Osteoblast (primary cell): ENCODE measurements around the gene NCLN. TPM values are rescaled to one million over a fixed set of nuclear protein-coding genes. Genes with fewer than 3 reads are reported as not detected.

Source experiments
- DNase-seq: peaks from one replicate; pipeline ENCODE4 v3.0.0; 2011; ENCODE audit warnings: low spot score, mixed read lengths; ENCODE audit not compliant: insufficient read length; ENCODE audit errors: missing footprints
- H2AFZ ChIP-seq: 2 replicates; pipeline ENCODE4 v1.6.0; 2011; ENCODE audit warnings: mild to moderate bottlenecking, low read length
- H3K27ac ChIP-seq: 2 replicates; pipeline ENCODE4 v1.5.1; 2011; ENCODE audit warnings: mild to moderate bottlenecking, low read depth, low read length, moderate library complexity
- H3K27me3 ChIP-seq: 2 replicates; pipeline ENCODE4 v1.6.0; 2012; ENCODE audit warnings: mild to moderate bottlenecking, control low read depth, inconsistent platforms, low read length, moderate library complexity; ENCODE audit not compliant: insufficient read depth
- H3K36me3 ChIP-seq: 2 replicates; pipeline ENCODE4 v1.5.1; 2011; ENCODE audit warnings: mild to moderate bottlenecking, low read length, control low read depth, moderate library complexity; ENCODE audit not compliant: insufficient read depth
- H3K4me1 ChIP-seq: 2 replicates; pipeline ENCODE4 v1.5.1; 2011; ENCODE audit warnings: mild to moderate bottlenecking, low read length, control low read depth, moderate library complexity; ENCODE audit not compliant: insufficient read depth
- H3K4me2 ChIP-seq: 2 replicates; pipeline ENCODE4 v1.6.0; 2011; ENCODE audit warnings: mild to moderate bottlenecking, low read length; ENCODE audit not compliant: insufficient read depth
- H3K4me3 ChIP-seq: fragments of 200-600 bp; sonication (generic); 3 replicates; pipeline ENCODE4 v1.5.1; 2012; ENCODE audit warnings: mild to moderate bottlenecking, low read length, inconsistent platforms; ENCODE audit not compliant: insufficient read depth
- H3K79me2 ChIP-seq: 2 replicates; pipeline ENCODE4 v1.6.0; 2012; ENCODE audit warnings: mild to moderate bottlenecking, low read length, control low read depth, inconsistent platforms; ENCODE audit not compliant: insufficient read depth
- H3K9me3 ChIP-seq: 2 replicates; pipeline ENCODE4 v1.5.1; 2011; ENCODE audit warnings: low read depth, low read length, control low read depth
- H4K20me1 ChIP-seq: 2 replicates; pipeline ENCODE4 v1.6.0; 2012; ENCODE audit warnings: mild to moderate bottlenecking, low read length, control low read depth; ENCODE audit not compliant: insufficient read depth
- total RNA-seq: library from RNA; depleted of rRNA; stranded (reverse); fragments of >200 nt; gene quantifications from 2 replicates; pipeline ENCODE4 v1.2.3, GENCODE V29; 2012
- TF ChIP-seq, protein P1 (sequence below): IDR thresholded peaks from 2 replicates; pipeline ENCODE4 v1.5.1; 2011; ENCODE audit warnings: mild to moderate bottlenecking, low read depth, low read length, moderate library complexity; ENCODE audit errors: extremely low read depth

The NCLN gene
- total RNA-seq, 1 donor, result 39.4 TPM

DNA sequence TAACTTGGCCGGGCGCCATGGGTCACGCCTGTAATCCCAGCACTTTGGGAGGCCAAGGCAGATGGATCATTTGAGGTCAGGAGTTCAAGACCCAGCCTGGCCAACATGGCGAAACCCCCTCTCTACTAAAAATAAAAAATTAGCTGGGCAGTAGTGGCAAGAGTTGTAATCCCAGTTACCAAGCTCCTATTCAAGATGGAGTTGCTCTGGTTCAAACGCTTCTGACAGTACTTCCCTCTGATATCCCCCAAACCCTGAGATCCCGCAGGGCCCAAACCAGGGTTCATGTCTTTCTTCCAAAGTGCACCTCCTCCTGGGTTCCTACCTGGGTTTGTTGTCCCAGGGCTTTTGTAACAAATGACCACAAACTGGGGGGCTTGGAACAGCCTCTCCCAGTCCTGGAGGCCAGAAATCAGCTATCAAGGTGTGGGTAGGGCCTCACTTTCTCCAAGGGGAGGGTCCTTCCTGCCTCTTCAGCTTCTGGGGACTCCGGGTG lies 52.4 kb downstream of the NCLN start:
- no peak overlapping the region for H3K4me3 ChIP-seq
- H3K4me2 ChIP-seq, result no peak overlapping the region
- no peaks in the 10 kb centered on the region for H3K4me1 ChIP-seq
- no peaks in the 10 kb centered on the region for H4K20me1 ChIP-seq
- no peak overlapping the region for H2AFZ ChIP-seq
- no peaks in the 10 kb centered on the region for H3K79me2 ChIP-seq
- H3K9me3 ChIP-seq, result no peaks in the 10 kb centered on the region
- H3K36me3 ChIP-seq, result no peaks in the 10 kb centered on the region
- H3K27ac ChIP-seq, result no peak overlapping the region
- TF ChIP-seq, protein P1, sequence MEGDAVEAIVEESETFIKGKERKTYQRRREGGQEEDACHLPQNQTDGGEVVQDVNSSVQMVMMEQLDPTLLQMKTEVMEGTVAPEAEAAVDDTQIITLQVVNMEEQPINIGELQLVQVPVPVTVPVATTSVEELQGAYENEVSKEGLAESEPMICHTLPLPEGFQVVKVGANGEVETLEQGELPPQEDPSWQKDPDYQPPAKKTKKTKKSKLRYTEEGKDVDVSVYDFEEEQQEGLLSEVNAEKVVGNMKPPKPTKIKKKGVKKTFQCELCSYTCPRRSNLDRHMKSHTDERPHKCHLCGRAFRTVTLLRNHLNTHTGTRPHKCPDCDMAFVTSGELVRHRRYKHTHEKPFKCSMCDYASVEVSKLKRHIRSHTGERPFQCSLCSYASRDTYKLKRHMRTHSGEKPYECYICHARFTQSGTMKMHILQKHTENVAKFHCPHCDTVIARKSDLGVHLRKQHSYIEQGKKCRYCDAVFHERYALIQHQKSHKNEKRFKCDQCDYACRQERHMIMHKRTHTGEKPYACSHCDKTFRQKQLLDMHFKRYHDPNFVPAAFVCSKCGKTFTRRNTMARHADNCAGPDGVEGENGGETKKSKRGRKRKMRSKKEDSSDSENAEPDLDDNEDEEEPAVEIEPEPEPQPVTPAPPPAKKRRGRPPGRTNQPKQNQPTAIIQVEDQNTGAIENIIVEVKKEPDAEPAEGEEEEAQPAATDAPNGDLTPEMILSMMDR, result no peak
- no peaks in the 10 kb centered on the region for H3K27me3 ChIP-seq
- DNase-seq, result peak; percentile 39

DNA sequence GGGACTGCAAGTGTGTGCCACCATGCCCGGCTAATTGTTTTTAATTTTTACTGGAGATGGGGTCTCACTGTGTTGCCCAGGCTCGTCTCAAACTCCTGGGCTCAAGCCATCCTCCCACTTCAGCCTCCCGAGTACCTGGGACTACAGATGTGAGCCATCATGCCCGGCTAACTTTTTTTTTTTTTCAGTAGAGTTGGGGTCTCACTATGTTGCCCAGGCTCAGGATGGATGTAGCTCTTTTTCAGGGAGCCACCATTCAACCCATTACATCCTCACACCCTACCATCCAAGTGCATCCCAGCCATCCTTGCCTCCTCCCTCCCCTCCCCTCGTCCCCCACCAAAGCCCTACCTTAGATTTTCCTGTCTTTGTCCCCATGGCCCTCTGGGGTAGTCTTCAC lies 53.6 kb downstream of the NCLN start:
- H4K20me1 ChIP-seq, result no peaks in the 10 kb centered on the region
- DNase-seq, result no peak
- no peaks in the 10 kb centered on the region for H3K36me3 ChIP-seq
- H3K4me2 ChIP-seq, result no peak overlapping the region
- no peak overlapping the region for H3K27ac ChIP-seq
- no peaks in the 10 kb centered on the region for H3K4me1 ChIP-seq
- H3K79me2 ChIP-seq, result no peaks in the 10 kb centered on the region
- no peaks in the 10 kb centered on the region for H3K27me3 ChIP-seq
- no peak overlapping the region for H3K4me3 ChIP-seq
- H3K9me3 ChIP-seq, result no peaks in the 10 kb centered on the region
- H2AFZ ChIP-seq, result no peak overlapping the region
- TF ChIP-seq, protein P1, result no peak

DNA sequence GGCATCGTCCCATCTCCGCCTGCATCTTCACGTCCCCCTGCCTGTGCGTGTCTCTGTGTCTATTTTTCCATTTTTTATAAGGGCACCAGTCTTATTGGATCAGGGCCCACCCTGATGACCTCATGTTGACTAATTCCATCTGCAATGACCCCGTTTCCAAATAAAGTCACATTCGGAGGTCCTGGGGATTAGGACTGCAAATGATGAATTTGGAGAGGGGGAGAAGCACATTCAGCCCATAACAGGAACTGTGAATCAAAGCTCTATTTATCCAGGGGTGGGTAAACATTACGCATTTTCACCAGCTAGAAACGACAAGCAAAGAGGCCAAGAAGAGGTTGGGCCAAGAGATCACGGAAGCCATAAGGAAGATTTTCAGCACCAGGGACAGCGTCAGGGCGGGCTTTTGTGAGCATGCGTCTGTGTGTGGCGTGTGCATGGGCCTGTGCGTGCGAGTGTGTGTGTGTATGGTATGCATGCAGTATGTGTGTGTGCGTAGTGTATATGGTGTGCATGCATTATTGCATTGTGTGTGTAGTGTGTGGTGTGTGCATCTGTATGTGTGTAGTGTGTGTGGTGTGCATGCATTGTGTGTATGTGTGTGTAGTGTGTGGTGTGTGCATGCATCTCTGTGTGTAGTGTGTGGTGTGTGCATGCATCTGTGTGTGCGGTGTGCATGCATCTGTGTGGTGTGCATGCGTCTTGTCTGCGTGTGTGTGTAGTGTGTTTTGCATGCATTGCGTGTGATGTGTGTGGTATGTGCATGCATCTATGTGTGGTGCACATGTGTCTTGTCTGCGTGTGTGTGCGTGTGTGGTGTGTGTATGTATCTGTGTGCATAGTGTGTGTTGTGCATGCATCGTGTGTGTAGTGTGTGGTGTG lies 58.3 kb downstream of the NCLN start:
- no peaks in the 10 kb centered on the region for H4K20me1 ChIP-seq
- H2AFZ ChIP-seq, result no peak overlapping the region
- no peaks in the 10 kb centered on the region for H3K79me2 ChIP-seq
- no peaks in the 10 kb centered on the region for H3K36me3 ChIP-seq
- no peaks in the 10 kb centered on the region for H3K4me1 ChIP-seq
- DNase-seq, result peak; percentile 81
- no peak overlapping the region for H3K27ac ChIP-seq
- H3K4me3 ChIP-seq, result no peak overlapping the region
- no peaks in the 10 kb centered on the region for H3K27me3 ChIP-seq
- TF ChIP-seq, protein P1, result no peak
- H3K4me2 ChIP-seq, result no peak overlapping the region
- no peaks in the 10 kb centered on the region for H3K9me3 ChIP-seq

DNA sequence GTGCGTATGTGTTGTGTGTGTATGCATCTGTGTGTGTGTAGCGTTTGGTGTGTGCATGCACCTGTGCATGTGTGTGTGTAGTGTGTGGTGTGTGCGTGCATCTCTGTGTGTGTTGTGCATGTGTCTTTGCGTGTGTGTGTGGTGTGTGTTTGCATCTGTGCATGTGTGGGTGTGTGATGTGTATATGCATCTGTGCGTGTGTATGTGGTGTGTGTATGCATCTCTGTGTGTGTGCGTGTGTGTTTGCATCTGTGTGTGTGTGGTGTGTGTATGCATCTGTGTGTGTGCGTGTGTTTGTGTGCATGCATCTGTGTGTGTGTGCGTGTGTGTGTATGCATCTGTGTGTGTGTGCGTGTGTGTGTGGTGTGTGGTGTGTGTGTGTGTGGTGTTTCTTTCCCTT lies 59.3 kb downstream of the NCLN start:
- H2AFZ ChIP-seq, result no peak overlapping the region
- H3K4me2 ChIP-seq, result no peak overlapping the region
- H4K20me1 ChIP-seq, result no peaks in the 10 kb centered on the region
- no peaks in the 10 kb centered on the region for H3K4me1 ChIP-seq
- no peaks in the 10 kb centered on the region for H3K36me3 ChIP-seq
- TF ChIP-seq, protein P1, result no peak
- H3K27ac ChIP-seq, result no peak overlapping the region
- DNase-seq, result no peak
- H3K79me2 ChIP-seq, result no peaks in the 10 kb centered on the region
- H3K9me3 ChIP-seq, result no peaks in the 10 kb centered on the region
- H3K4me3 ChIP-seq, result no peak overlapping the region
- H3K27me3 ChIP-seq, result no peaks in the 10 kb centered on the region
